Fibroblast of the aortic adventitia (primary cell): ENCODE results near the gene DLGAP3. TPM values are rescaled to one million over a fixed set of nuclear protein-coding genes. Genes with fewer than 3 reads are reported as not detected.

Source experiments
- DNase-seq: peaks from one replicate; pipeline ENCODE4 v3.0.0-alpha.2; 2010; ENCODE audit warnings: low read depth
- H3K4me3 ChIP-seq: 2 replicates; pipeline ENCODE4 v1.5.1; 2011; ENCODE audit warnings: low read depth, mild to moderate bottlenecking, control low read depth, low read length, moderate library complexity
- CTCF ChIP-seq: IDR thresholded peaks from 2 replicates; pipeline ENCODE4 v1.5.1; 2011; ENCODE audit warnings: mild to moderate bottlenecking, low read length, control low read depth, inconsistent platforms; ENCODE audit not compliant: insufficient read depth
- total RNA-seq: library from RNA; depleted of rRNA; stranded (reverse); fragments of >200 nt; gene quantifications from 2 replicates; pipeline ENCODE4 v1.2.3, GENCODE V29; 2012; ENCODE audit warnings: low replicate concordance

The DLGAP3 gene
- total RNA-seq, 1 donor: not detected

DNA sequence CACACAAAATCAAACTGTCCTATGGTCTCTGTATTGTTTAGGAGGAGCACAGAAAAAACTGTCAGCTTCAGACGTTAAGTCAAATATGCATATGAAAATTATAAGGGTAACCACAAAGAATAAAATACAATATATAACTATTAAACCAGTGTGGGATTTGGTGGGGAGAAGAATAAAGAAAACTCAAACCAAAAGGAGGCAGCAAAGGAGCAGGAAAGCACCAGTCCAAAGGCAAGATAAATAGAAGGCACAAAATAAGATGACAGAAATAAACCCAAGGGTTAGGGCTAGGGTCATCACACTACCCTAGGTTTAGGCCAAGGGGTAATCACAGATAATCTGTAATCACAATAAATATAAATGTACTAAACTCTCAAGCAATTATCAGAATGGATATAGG lies 32.8 kb downstream of the DLGAP3 start:
- no peak for TF ChIP-seq CTCF
- H3K4me3 ChIP-seq: no peak overlapping the region
- peak; percentile 12 for DNase-seq

DNA sequence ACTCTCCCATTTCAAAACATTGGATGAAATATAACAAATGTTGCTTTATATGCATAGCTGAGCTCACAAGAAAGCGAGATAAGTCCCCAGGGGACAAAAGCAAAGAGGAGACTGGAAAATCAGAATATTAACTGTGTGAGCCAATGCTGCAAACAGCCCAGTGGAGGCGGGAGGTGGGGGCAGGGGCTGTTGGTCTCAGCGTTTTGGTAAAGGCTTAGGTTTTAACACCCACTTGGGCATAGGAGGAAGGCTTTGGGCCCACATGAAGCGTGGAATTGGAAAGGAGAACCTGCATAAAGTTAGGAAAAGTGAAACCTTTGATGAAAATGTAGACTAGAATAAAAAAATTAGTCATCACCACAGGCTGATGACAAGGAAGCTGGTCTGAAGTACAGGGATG lies 39.7 kb downstream of the DLGAP3 start:
- no peak overlapping the region for H3K4me3 ChIP-seq
- peak; percentile 14 for DNase-seq
- TF ChIP-seq CTCF: no peak

DNA sequence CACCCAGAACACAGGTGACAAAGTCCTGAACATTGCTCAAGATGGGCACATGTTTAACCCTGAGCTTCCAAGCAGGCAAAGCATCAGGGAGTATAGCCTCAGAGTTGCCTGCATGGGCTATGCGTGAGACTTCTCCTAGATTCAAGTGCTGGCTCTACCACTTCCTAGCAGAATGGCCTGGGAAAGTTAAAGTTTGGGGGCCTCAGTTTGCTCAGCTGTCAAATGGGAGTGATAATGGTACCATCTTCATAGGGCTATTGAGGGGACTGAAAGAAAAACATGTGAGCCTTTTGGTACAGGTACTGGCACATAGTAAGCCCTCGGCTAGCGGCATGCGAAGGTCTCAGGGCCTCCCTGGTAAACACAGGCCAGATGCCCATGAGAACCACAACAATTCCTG lies 41.9 kb downstream of the DLGAP3 start:
- no peak overlapping the region for H3K4me3 ChIP-seq
- no peak for DNase-seq
- no peak for TF ChIP-seq CTCF

DNA sequence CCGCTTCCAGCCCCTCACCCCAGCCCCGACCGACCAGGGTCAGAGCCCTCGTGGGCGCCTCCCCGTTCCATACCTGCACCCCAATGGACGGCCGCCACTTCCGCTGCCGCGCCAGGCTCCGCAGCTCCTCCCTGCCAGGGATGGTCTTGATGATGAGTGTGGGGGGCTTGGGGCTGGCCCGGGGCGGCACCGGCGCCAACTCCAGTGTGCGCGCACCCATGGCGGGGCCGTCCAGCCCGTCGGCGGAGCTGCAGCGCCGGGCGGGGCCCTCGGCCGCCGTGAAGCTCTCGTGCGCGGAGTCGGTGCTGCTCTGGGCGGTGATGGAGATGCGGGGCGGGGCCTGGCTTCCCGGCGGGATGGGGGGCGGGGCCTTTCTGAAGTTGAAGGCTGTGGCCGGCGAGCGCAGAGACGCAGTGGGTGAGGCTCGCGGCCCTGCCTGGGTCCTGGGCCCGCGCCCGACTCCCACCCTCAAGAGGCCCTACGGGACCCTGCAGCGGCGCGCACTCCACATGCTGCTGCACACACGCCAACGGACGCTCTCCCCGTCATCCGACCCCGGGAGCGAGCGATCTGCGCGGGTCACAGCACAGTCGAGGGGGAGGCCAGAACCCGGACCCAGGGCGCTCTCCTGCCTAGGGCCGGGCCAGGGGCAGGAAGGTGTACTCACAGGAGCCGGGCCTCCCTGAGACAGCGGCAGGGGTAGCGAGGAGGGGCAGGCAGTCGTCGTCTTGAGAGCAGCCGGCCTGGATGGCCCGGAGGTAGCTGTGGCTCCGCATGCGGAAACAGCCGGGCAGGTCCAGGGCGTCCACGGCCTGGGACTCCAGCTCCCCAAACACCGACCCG lies 43.8 kb downstream of the DLGAP3 start:
- no peak for TF ChIP-seq CTCF
- peak overlapping the region; percentile 50 for H3K4me3 ChIP-seq
- DNase-seq: peak; percentile 7

- no peak for TF ChIP-seq CTCF
- no peak for DNase-seq
- H3K4me3 ChIP-seq: no peak overlapping the region
These were observed 44.5 kb downstream of the DLGAP3 start for GRCh38 chr1:34884961-34885360.

DNA sequence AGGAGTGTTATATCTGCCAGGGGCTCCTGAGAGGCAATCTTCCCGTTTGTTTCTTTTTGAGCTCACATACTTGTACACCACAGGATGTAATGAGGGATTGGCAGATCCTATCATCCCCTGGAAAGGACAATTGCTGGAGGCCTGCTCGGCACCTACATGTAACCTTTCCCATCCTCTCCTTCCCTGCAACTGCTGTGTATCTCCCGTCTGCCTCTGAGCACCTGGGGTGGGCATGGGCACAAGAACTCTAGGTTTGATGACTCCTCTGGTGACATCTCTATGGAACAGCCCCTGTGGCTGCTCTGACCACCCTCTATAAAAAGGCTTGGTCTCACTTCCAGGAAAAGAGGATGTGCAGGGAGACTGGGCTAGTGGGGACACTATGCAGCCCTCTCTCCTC lies 44.9 kb downstream of the DLGAP3 start:
- DNase-seq: no peak
- no peak for TF ChIP-seq CTCF
- no peak overlapping the region for H3K4me3 ChIP-seq

DNA sequence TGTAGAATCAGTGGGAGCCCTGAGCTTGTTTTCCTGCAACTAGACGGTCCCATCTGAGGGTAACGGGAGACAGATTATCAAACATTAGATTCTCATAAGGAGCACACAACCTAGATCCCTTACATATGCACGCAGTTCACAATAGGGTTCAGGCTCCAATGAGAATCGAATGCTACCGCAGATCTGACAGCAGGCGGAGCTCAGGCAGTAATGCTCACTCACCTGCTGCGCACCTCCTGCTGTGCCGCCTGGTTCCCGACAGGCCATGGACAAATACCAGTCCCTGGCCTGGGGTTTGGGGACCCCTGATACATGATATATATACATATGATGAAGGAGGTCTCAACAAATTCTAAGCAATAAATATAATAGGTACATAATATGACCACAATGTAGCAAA lies 50.2 kb downstream of the DLGAP3 start:
- H3K4me3 ChIP-seq: no peak overlapping the region
- DNase-seq: no peak
- TF ChIP-seq CTCF: no peak
